ENCODE measurements around the gene LITAFD.

DNA sequence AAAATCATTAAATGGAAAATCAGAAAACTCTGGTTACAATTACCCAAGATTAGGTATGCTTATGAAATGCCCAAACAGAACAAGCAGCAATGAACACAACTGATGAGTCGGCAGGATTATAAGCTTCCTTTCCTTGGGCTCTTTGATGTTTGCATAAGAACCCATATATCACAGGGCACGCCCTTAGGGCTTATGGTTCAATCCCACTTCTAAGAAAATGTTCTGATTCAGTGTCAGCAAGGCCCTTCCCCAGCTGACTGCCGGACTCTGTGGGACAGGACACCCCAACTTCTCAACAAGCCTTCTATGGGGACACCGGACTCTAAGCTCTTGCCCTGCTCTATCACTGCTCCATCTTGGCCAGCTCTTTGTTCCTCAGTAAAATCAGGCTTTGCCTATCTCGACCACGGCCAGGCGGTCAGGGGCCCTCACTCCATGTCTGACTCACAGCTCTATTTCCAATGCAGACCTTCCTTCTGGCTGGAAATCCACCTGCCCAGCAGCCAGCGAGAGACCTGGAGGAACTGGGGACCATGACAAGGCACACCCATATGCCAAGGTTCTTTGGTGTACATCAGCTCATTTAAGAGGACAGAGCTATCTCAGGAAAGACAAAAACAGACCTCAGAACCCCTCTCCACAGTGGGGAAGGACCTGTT, 26.8 kb downstream of the LITAFD start:
- TF ChIP-seq, protein P1, sequence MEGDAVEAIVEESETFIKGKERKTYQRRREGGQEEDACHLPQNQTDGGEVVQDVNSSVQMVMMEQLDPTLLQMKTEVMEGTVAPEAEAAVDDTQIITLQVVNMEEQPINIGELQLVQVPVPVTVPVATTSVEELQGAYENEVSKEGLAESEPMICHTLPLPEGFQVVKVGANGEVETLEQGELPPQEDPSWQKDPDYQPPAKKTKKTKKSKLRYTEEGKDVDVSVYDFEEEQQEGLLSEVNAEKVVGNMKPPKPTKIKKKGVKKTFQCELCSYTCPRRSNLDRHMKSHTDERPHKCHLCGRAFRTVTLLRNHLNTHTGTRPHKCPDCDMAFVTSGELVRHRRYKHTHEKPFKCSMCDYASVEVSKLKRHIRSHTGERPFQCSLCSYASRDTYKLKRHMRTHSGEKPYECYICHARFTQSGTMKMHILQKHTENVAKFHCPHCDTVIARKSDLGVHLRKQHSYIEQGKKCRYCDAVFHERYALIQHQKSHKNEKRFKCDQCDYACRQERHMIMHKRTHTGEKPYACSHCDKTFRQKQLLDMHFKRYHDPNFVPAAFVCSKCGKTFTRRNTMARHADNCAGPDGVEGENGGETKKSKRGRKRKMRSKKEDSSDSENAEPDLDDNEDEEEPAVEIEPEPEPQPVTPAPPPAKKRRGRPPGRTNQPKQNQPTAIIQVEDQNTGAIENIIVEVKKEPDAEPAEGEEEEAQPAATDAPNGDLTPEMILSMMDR (IDR thresholded peaks at IDR 0.05): no peak
- no peak for TF ChIP-seq POLR2A (IDR thresholded peaks at IDR 0.05)

All from adrenal gland (tissue), 5 donors.